ENCODE results near the gene CHMP2B.
"Not testable (repeated sequence)": the region's sequence is repeated elsewhere in the genome, so short reads cannot be mapped to it uniquely, and the experiment has no call there.

Gene CHMP2B

DNA sequence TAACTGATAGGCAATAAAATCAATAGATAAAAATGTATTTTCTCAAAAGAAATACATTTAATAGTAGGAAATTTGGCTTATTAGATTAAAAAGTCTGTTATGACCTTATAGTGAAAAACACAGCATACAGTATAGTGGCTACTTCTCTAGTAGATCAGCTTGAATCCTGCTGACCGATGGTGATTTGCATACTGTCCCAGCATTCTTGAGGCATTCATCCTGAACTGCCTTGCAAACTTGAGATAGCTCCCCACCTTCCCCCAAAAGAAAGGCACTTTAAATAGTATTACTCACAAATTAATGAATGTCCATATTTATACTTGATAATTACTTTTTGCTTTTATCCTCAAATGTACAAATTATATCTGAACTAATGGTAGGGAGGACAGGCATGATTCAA lies 6.7 kb downstream of the CHMP2B start:
- no peak for DNase-seq (ENCODE audit: low spot score)

DNA sequence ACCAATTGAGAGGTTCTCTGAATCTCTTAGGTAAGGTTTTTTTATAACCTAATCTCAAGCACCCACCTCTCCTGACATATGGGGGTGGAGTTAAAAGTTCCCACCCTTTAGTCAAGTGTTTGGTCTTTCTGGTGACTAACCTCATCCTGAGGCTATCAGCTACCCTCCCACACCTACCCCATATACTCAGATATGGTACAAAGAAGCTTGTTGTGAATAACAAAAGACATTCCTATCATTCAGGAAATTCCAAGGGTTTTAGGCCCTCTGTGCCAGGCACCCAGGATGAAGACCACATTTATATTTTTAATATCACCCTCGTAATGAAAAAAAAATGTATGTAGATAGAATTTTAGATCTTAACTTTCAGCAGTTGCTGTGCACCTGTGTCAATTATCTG lies 9.0 kb downstream of the CHMP2B start:
- no peak for DNase-seq (ENCODE audit: low spot score)

GRCh38 chr3:87246662-87247429 lies 19.7 kb downstream of the CHMP2B start:
- no peak for DNase-seq (ENCODE audit: low spot score)

GRCh38 chr3:87247430-87247773 lies 20.3 kb downstream of the CHMP2B start:
- no peak for DNase-seq (ENCODE audit: low spot score)

- not testable (repeated sequence) for DNase-seq (ENCODE audit: low spot score)
Measured at GRCh38 chr3:87248231-87248630, 21.1 kb downstream of the CHMP2B start.

DNA sequence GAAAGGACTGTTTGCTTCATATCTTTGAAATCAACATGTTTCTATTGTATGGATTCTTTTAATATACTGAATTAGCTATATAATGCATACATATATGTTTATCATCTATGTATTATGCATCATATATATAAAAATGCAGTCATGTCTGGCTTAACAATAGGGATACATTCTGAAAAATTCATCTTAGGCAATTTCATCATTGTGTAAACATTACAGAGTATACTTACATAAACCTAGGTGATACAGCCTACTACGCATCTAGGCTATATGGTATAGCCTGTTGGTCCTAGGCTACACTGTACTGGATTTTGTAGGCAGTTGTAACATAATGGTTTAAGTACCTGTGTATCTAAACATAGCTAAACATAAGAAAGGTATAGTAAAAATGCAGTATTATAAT lies 21.7 kb downstream of the CHMP2B start:
- no peak for DNase-seq (ENCODE audit: low spot score)

DNA sequence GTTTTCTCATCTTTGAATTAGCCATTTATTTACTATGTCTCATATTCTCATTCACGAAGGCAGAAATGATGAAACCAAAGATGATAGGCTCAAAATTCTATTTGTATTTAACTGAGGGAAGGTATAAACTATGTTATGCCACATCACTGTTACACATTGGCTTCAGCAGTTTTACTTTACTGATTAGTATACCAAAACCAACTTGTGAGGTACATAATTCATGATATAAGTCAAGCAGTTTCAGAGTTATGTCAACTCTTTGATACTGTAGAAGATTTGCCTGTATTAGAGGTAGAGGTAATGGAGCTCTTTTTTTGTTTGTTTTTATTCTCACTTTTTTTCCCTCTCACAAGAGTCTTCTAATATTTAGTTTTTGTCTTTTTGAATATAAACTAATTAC lies 22.9 kb downstream of the CHMP2B start:
- DNase-seq (ENCODE audit: low spot score), result no peak

DNA sequence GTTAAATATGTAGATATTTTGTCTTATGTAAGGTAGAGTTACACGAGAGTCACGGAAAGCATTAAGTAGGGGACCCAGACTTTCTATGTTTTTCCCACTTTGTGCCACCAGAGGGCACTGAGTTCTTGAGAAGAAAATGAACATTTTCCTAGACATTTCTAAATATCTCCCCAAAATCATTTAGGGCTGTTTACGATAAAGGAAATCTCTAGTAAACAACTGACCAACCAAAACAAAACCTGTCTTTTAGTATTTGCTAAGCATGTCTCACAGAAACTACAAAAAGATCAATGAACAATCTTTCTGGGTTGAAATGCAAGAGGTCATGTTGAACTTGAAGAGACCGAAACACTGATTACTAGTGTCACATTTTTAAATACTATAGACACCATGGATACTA lies 33.2 kb downstream of the CHMP2B start:
- DNase-seq (ENCODE audit: low spot score), result peak; percentile 50

DNA sequence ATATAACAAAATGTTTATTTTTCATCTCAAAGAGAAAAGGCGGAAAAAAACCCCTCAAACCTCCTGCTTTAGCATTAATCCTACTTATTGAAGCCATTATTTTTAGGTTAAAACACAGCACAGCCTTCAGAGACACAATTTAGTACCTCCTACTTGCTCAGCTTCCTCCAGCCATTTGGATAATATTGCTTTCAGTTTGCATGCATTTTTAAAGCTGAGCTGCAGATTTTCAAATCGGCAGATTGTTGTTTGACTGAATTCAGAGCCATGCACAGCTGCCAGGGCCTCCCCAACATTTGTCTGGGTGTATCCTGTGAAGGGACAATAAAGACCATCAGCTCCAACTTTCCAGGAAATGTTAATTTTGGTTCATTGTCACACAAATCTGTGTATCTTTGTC lies 34.8 kb downstream of the CHMP2B start:
- DNase-seq (ENCODE audit: low spot score), result no peak

DNA sequence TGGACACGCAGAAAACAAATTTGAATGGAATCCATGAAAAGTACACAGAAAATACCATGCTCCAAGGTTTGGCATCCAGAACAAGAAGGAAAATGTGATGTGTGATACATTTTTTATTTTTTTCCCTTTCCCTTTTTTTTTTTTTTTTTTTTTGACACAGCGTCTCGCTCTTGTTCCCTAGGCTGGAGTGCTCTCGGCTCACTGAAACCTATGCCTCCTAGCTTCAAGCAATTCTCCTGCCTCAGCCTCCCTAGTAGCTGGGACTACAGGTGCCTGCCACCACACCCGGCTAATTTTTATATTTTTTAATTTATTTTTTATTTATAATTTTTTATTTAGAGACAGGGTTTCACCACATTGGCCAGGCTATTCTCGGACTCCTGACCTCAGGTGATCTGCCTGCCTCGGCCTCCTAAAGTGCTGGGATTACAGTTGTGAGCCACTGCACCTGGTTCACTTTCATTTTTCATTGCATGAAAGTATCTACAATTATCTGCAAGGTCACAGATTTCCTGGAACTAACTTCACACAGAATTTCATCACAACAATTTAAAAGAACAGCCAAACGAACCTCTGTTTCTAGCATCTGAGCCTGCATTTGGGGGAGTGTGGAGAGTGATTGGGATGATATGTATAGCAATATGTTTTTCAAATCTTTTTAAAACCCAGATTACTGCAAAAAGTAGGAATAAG lies 41.0 kb downstream of the CHMP2B start:
- no peak for DNase-seq (ENCODE audit: low spot score)

- no peak for DNase-seq (ENCODE audit: low spot score)
Measured at GRCh38 chr3:87268646-87269211, 41.6 kb downstream of the CHMP2B start.

DNA sequence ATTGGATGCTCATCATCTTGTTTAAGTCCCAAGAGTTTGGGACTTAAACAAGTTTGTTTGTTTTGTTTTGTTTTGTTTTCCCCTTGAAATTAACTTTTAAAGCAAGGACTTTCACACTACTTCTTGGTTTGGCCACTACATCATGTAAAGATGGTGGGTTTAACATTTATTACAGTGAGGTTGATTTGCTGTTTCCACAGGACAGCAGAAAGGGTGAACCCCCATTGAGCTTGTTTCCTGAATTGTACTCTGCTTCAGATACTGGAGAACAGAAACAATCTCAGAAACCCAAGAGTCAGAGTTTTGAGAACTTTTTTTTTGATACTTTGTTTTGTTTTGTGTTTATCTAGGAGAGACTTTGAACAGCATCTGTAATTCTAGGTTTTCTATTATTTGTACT lies 42.6 kb downstream of the CHMP2B start:
- no peak for DNase-seq (ENCODE audit: low spot score)

DNA sequence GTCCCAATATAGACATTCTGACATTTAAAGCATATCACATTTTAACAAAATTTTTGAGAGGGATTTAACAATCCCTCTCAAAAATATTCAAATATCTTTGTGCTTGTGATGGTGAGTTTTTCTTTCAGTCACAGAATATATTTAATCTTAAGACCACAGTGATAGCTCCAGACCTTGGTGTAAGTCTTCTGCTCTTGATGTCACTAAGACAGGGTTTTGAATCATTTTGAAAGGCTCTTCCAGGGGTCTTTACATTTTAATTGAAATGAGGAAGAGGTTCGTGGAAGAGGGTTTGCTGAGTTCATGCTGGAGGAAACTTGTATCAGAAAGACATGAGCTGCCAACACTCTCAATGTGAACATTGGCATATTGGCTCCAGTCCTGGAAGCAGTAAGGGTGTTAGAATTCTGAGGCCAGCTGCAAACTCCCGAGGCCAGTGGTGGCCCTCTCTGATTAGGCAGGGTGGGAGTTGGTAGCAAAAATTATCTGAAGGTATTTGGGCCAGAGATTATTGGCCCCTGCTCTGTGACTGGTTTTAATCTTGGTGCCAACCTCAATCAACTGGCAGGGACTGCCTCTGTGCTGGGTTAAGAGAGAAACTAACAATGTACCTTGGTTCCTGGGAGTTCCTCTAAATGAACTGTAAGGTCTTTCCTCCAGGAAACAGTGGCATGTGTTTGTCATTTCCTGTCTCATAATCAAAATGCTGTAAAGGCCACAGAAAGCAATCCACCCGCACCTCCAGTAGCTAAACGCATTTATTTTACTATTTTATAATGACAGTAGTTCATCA lies 44.0 kb downstream of the CHMP2B start:
- no peak for DNase-seq (ENCODE audit: low spot score)

DNA sequence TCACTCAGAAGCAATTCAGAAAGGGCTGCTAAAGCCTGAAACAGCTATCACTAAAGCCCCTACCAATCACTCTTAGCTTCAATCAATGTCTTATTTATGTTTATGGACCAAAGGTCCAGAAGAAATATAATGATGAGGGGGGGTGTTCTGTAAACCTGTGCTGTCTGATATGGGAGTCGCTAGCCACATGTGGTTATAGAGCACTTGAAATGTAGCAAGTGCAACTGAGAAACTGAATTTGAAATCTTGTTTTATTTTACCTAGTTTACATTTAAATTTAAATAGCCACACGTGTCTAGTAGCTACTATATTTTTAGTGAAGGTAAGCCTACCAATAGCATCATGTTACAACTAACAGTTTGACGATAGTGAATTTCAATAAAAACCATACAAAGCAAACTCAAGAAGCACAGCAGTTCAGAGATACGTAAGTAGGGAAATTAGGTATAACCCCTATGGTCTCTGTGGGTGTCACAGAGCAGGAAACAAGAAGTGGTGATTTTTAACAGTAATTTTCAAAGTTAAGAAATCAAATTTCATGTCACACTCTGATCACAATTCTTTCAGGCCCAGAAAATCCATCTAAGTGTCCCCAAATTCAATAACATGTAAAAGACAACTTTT lies 45.7 kb downstream of the CHMP2B start:
- no peak for DNase-seq (ENCODE audit: low spot score)

DNA sequence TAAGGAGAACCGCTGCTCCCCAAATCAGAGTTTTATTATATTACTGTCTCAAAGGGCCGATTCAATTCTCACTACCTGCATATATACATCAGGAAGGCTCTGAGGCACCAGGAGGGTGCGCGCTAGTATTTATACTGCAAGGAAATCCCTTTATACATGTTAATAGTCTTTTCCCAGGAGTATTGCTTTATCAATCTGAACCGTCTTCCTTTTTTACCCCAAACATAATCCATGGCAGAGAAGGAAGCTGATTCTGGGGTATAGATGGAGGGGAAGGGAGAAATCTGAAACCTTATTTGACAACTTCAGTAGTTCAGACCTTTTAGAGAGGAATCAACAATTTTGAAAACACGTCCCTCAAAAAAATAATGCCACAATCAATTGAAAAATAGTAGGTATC lies 49.4 kb downstream of the CHMP2B start, which contains the start of gene POU1F1:
Gene POU1F1, minus strand, starts transcription at position 101 of the 400 bp plus-strand sequence. CDS start 122 bp downstream, outside the sequence.
- DNase-seq (ENCODE audit: low spot score), result no peak

- no peak for DNase-seq (ENCODE audit: low spot score)
Measured at GRCh38 chr3:87287011-87287410, 59.9 kb downstream of the CHMP2B start.

DNA sequence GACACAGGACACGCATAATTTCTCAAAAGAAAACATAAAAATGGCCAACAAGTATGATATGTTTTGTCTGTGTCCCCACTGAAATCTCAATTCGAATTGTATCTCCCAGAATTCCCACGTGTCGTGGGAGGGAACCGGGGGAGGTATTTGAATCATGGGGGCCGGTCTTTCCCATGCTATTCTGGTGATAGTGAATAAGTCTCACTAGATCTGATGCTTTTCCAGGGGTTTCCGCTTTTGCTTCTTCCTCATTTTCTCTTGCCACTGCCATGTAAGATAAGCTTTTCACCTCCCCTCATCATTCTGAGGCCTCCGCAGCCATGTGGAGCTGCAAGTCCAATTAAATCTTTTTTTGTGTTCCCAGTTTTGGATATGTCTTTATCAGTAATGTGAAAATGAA lies 61.3 kb downstream of the CHMP2B start:
- no peak for DNase-seq (ENCODE audit: low spot score)

GRCh38 chr3:87298111-87298718 lies 71.1 kb downstream of the CHMP2B start:
- peak; percentile 53 for DNase-seq (ENCODE audit: low spot score)

- not testable (repeated sequence) for DNase-seq (ENCODE audit: low spot score)
Measured at GRCh38 chr3:87305031-87305430, 77.9 kb downstream of the CHMP2B start.

Measured in cerebellar cortex (tissue), 1 donor.